Dendritic cell treated with granulocyte-macrophage colony-stimulating factor and Interleukin-4, amounts not matched to agents 40 ng/mL and 50 ng/mL, for 4 days (primary cell): Measurements from ENCODE around the gene GLYATL1B.
"Not testable (repeated sequence)": the region's sequence is repeated elsewhere in the genome, so short reads cannot be mapped to it uniquely, and the experiment has no call there.

Source experiments
- H3K27ac Mint-ChIP-seq: one replicate; pipeline ENCODE4 v1.8.0; 2022; ENCODE audit warnings: mild to moderate bottlenecking, mixed read lengths
- H3K27me3 Mint-ChIP-seq: one replicate; pipeline ENCODE4 v1.8.0; 2022; ENCODE audit warnings: mild to moderate bottlenecking, mixed read lengths
- H3K36me3 Mint-ChIP-seq: one replicate; pipeline ENCODE4 v1.8.0; 2022; ENCODE audit warnings: low read depth, mixed read lengths
- H3K4me1 Mint-ChIP-seq: one replicate; pipeline ENCODE4 v1.8.0; 2022; ENCODE audit warnings: low read depth, mixed read lengths
- H3K4me3 Mint-ChIP-seq: one replicate; pipeline ENCODE4 v1.8.0; 2022; ENCODE audit warnings: mild to moderate bottlenecking, moderate library complexity, mixed read lengths
- H3K9me3 Mint-ChIP-seq: one replicate; pipeline ENCODE4 v1.8.0; 2022; ENCODE audit warnings: mixed read lengths
- intact Hi-C: fragments of 100-400 bp; cut with micrococcal nuclease; formaldehyde crosslinking; loops from one replicate; pipeline ENCODE4 v1.15.0; 2022

GLYATL1B gene

GRCh38 chr11:59112494-59112893 is 26.4 kb downstream of the GLYATL1B start:
- Mint-ChIP-seq H3K9me3 (peaks cover 6% of the 10 kb centered on the region), H3K36me3 (peaks cover 14% of the 10 kb centered on the region), H3K27ac (no peak overlapping the region), H3K4me3 (no peak overlapping the region), H3K27me3 (no peaks in the 10 kb centered on the region), H3K4me1 (peaks cover 18% of the 10 kb centered on the region)
- intact Hi-C loops, result no loop called here

- H3K4me3 Mint-ChIP-seq, result no peak overlapping the region
- intact Hi-C loops, result no loop called here
- no peaks in the 10 kb centered on the region for H3K27me3 Mint-ChIP-seq
- no peak overlapping the region for H3K27ac Mint-ChIP-seq
- H3K36me3 Mint-ChIP-seq, result peaks cover 27% of the 10 kb centered on the region
- H3K9me3 Mint-ChIP-seq, result peaks cover 25% of the 10 kb centered on the region
- H3K4me1 Mint-ChIP-seq, result no peaks in the 10 kb centered on the region
These were observed 28.2 kb downstream of the GLYATL1B start for GRCh38 chr11:59114344-59114743.

- peaks cover 27% of the 10 kb centered on the region for H3K36me3 Mint-ChIP-seq
- no peak overlapping the region for H3K27ac Mint-ChIP-seq
- intact Hi-C loops, result no loop called here
- H3K27me3 Mint-ChIP-seq, result no peaks in the 10 kb centered on the region
- peaks cover 27% of the 10 kb centered on the region for H3K9me3 Mint-ChIP-seq
- no peaks in the 10 kb centered on the region for H3K4me1 Mint-ChIP-seq
- H3K4me3 Mint-ChIP-seq, result no peak overlapping the region
These were observed 29.4 kb downstream of the GLYATL1B start for GRCh38 chr11:59115553-59115952.

GRCh38 chr11:59117774-59118173 is 31.7 kb downstream of the GLYATL1B start:
- Mint-ChIP-seq H3K4me1 (no peaks in the 10 kb centered on the region), H3K36me3 (peaks cover 32% of the 10 kb centered on the region), H3K27me3 (no peaks in the 10 kb centered on the region), H3K9me3 (peaks cover 36% of the 10 kb centered on the region), H3K4me3 (no peak overlapping the region), H3K27ac (no peak overlapping the region)
- intact Hi-C loops, result no loop called here

DNA sequence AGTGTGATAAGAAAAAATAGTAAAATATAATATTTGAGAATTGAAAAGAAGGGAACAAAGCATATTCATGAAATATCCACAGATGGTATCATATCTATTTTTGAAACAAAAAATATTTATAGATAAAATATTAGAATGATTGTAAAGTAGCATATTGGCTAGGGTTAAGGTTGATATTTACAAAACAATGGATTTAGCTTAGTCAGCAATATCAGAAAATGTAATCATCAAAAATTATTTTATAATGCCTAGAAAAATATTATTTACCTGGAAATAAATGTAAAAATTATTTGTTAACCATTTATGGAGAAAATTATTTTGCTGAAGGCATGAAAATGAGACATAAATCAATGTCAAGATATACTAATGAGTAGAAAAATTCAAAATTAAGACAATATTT is 33.7 kb downstream of the GLYATL1B start:
- H3K4me1 Mint-ChIP-seq, result no peaks in the 10 kb centered on the region
- intact Hi-C loops, result no loop called here
- no peaks in the 10 kb centered on the region for H3K27me3 Mint-ChIP-seq
- H3K9me3 Mint-ChIP-seq, result peaks cover 52% of the 10 kb centered on the region
- peaks cover 32% of the 10 kb centered on the region for H3K36me3 Mint-ChIP-seq
- H3K27ac Mint-ChIP-seq, result no peak overlapping the region
- no peak overlapping the region for H3K4me3 Mint-ChIP-seq

GRCh38 chr11:59135648-59136461 is 49.7 kb downstream of the GLYATL1B start:
- H3K36me3 Mint-ChIP-seq, result peaks cover 39% of the 10 kb centered on the region
- intact Hi-C loops, result loop anchor here (1.0 to 2.0 kb wide), 3 partner anchors 39 to 177 kb away; no protein-coding TSS in a partner anchor

DNA sequence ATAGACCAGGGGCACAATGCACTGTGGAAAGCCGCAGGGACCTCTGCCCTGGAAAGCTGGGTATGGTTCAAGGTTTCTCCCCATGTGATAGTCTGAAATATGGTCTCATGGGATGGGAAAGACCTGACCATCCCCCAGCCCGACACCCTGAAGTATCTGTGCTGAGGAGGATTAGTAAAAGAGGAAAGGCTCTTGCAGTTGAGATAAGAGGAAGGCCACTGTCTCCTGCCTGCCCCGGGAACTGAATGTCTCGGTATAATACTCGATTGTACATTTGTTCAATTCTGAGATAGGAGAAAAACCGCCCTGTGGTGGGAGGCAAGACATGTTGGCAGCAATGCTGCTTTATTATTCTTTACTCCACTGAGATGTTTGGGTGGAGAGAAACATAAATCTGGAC is 50.4 kb downstream of the GLYATL1B start:
- peaks cover 32% of the 10 kb centered on the region for H3K36me3 Mint-ChIP-seq
- not testable (repeated sequence) for H3K27me3 Mint-ChIP-seq, H3K27ac Mint-ChIP-seq, H3K4me3 Mint-ChIP-seq
- peaks cover 17% of the 10 kb centered on the region for H3K9me3 Mint-ChIP-seq
- intact Hi-C loops, result loop anchor here (1.0 to 2.0 kb wide), 2 partner anchors 39 to 178 kb away; no protein-coding TSS in a partner anchor
- peaks cover 12% of the 10 kb centered on the region for H3K4me1 Mint-ChIP-seq

More at GRCh38 chr11:59135648-59136461, 49.7 kb downstream of the GLYATL1B start:
- Mint-ChIP-seq H3K4me3 (peak overlapping the region; percentile 66), H3K27ac (no peak overlapping the region), H3K27me3 (no peaks in the 10 kb centered on the region), H3K9me3 (peaks cover 24% of the 10 kb centered on the region), H3K4me1 (peaks cover 6% of the 10 kb centered on the region)

- intact Hi-C loops, result loop anchor here (2.0 kb wide), 1 partner anchor 178 kb away; no protein-coding TSS in a partner anchor
- Mint-ChIP-seq H3K9me3 (peaks cover 11% of the 10 kb centered on the region), H3K4me1 (peaks cover 18% of the 10 kb centered on the region), H3K27ac (no peak overlapping the region), H3K27me3 (no peaks in the 10 kb centered on the region), H3K36me3 (peaks cover 26% of the 10 kb centered on the region), H3K4me3 (no peak overlapping the region)
These were observed 51.1 kb downstream of the GLYATL1B start for GRCh38 chr11:59137190-59137589.

DNA sequence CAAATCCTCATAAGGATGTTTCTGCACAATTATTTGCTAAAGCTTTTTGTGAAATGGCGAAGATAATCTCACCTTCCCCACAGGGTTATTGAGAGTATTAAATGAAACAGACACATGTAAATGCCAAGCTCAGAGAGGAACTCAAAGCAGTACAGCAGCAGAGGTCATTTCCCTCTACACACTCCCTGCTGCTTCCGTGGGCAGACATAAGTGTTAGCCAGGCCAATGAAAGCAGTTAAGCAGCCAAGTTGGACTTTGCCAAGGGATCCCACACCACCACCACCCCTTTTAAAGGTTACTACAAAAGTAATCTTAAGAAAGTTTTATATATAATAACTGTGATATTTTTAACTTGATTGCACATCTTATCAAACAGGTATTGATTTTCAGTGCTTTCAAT is 52.5 kb downstream of the GLYATL1B start:
- Mint-ChIP-seq H3K27me3 (no peaks in the 10 kb centered on the region), H3K4me1 (peaks cover 31% of the 10 kb centered on the region), H3K27ac (no peak overlapping the region), H3K4me3 (no peak overlapping the region), H3K9me3 (no peaks in the 10 kb centered on the region), H3K36me3 (peaks cover 24% of the 10 kb centered on the region)
- intact Hi-C loops, result no loop called here

DNA sequence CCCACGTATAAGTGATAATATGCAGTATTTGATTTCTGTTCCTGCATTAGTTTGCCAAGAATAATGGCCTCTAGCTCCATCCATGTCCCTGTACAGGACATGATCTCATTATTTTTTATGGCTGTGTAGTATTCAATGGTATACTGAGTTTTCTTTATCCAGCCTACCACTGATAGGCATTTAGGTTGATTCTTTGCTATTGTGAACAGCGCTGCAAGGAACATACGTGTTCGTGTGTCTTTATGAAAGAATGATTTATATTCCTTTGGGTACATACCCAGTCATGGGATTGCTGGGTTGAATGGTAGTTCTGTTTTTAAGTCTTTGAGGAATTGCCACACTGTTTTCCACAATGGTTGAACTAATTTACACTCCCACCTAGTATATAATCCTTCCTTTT is 55.1 kb downstream of the GLYATL1B start:
- Mint-ChIP-seq H3K36me3 (peaks cover 18% of the 10 kb centered on the region), H3K4me1 (peaks cover 52% of the 10 kb centered on the region), H3K9me3 (no peaks in the 10 kb centered on the region), H3K4me3 (no peak overlapping the region), H3K27me3 (no peaks in the 10 kb centered on the region), H3K27ac (peak overlapping the region; percentile 91)
- intact Hi-C loops, result no loop called here

DNA sequence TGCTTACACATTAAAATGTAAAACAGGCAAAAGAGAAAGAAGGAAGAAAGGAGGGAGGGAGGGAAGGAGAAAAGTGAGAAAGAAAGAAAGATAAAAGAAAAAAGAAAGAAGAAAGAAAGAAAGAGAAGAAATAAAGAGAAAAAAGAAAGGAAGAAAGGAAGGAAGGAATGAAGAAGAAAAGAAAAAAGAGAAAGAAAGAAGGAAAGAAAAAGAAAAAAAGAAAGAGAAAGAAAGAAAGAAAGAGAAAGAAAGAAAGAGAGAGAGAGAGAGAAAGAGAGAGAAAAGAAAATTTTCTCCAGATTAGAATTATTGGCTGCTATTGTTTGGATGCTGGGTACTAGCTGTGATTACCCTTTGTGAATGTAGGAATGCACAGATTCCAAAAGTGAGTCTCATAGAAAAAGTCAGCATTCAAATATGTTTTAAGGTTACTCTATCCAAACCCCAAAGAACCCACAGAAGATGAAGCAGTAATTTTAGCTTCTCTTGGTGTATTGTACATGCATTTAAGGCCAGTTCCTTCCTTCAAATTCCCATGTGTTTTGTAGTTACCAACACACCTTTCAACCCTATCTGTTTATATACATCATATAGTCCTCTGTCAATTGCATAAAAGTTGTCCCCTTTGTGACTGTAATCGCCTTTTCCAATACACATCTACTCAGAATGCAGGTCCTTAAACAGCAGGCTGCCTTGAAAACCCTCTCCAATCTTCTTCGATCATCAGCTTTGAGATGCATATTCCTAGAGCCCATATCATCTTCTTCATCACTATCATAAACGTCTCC is 55.8 kb downstream of the GLYATL1B start:
- Mint-ChIP-seq H3K27ac (peak overlapping the region; percentile 91), H3K4me3 (peak overlapping the region; percentile 96), H3K9me3 (no peaks in the 10 kb centered on the region), H3K4me1 (peaks cover 54% of the 10 kb centered on the region), H3K36me3 (peaks cover 19% of the 10 kb centered on the region), H3K27me3 (no peaks in the 10 kb centered on the region)
- intact Hi-C loops, result no loop called here

- Mint-ChIP-seq H3K4me3 (peak within 1 kb of the TSS; percentile 96), H3K27me3 (no peaks in the 10 kb centered on the region), H3K36me3 (peaks cover 24% of the 10 kb centered on the region), H3K4me1 (peaks cover 57% of the 10 kb centered on the region), H3K27ac (peak within 1 kb of the TSS; percentile 91), H3K9me3 (no peaks in the 10 kb centered on the region)
- intact Hi-C loops, result no loop called here
These were observed 56.7 kb downstream of the GLYATL1B start, which contains the start of gene FAM111A for GRCh38 chr11:59142530-59143507. FAM111A (plus strand) TSS chr11:59142856; CDS start chr11:59148873, 6,017 bp downstream.

DNA sequence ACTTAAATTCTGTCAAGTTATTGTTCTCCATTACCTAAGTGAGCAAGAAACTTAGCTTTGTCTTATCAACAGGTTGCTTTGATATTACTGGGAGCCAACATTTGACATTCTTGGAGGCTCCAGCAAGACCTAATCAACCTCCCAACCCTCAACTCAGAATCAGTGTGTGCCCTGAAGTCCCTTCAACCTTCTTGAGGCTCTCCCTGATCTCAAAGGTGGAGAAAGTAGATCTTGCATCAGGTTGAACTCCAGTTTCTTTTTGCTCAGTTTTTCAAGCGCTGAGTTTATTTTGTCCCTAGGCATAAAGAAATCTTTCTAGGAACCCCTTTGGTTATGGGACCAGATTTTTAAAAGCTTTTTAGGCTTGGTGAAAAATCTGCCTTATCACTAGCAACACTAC is 58.0 kb downstream of the GLYATL1B start:
- H3K27me3 Mint-ChIP-seq, result no peaks in the 10 kb centered on the region
- intact Hi-C loops, result loop anchor here (2.0 kb wide), 1 partner anchor 565 kb away; the partner anchor contains the start of gene ZFP91
- peak overlapping the region; percentile 96 for H3K4me3 Mint-ChIP-seq
- no peaks in the 10 kb centered on the region for H3K9me3 Mint-ChIP-seq
- H3K36me3 Mint-ChIP-seq, result peaks cover 35% of the 10 kb centered on the region
- H3K4me1 Mint-ChIP-seq, result peaks cover 57% of the 10 kb centered on the region
- peak overlapping the region; percentile 91 for H3K27ac Mint-ChIP-seq
